ENCODE data around the gene HOOK2.

- TF ChIP-seq POLR2A (IDR thresholded peaks at IDR 0.05) (no peak), CTCF (IDR thresholded peaks at IDR 0.05) (peak; percentile 63 to 97), EP300 (IDR thresholded peaks at IDR 0.05) (no peak)
These were observed 17.6 kb downstream of the HOOK2 start for GRCh38 chr19:12757544-12758274.

Measured in suprapubic skin (tissue), 3 donors.